GM10266 (cell line): ENCODE measurements around the gene ATP5PF.

Experiments used
- DNase-seq: peaks from one replicate; pipeline ENCODE4 v3.0.0; 2012; ENCODE audit errors: extremely low spot score
- CTCF ChIP-seq: IDR thresholded peaks from 2 replicates; pipeline ENCODE4 v1.5.1; 2012; ENCODE audit warnings: mild to moderate bottlenecking, low read depth; ENCODE audit not compliant: control insufficient read depth, insufficient read depth; ENCODE audit errors: missing control alignments

ATP5PF gene

GRCh38 chr21:25742900-25743299 is 8.2 kb upstream of the ATP5PF start:
- no peak for TF ChIP-seq CTCF
- no peak for DNase-seq

- no peak for TF ChIP-seq CTCF
Observed at GRCh38 chr21:25737421-25737820, 2.7 kb upstream of the ATP5PF start.

GRCh38 chr21:25735646-25736597 is 1.2 kb upstream of the ATP5PF start:
- DNase-seq: peak; percentile 65
- TF ChIP-seq CTCF: no peak

More at GRCh38 chr21:25737421-25737820, 2.7 kb upstream of the ATP5PF start:
- no peak for DNase-seq

- DNase-seq: no peak
Observed at GRCh38 chr21:25734654-25734903, 125 bp downstream of the ATP5PF start.

GRCh38 chr21:25733859-25734653 is 648 bp downstream of the ATP5PF start:
- no peak for TF ChIP-seq CTCF
- no peak for DNase-seq

More at GRCh38 chr21:25734654-25734903, 125 bp downstream of the ATP5PF start:
- TF ChIP-seq CTCF: no peak

- no peak for DNase-seq
- no peak for TF ChIP-seq CTCF
Observed at GRCh38 chr21:25732091-25732760, 2.5 kb downstream of the ATP5PF start.
